LNCaP clone FGC (cell line): ENCODE data around the gene HRH3.
A peak's percentile ranks its signal among the peaks of the same experiment; 100 is the strongest.

Source experiments
- DNase-seq: peaks from one replicate; pipeline ENCODE4 v3.0.0-alpha.2; 2011; ENCODE audit warnings: low read depth
- H3K4me3 ChIP-seq: 2 replicates; pipeline ENCODE4 v1.5.1; 2011; ENCODE audit warnings: mild to moderate bottlenecking, low read depth, low read length, control low read depth
- CTCF ChIP-seq: IDR thresholded peaks from 2 replicates; pipeline ENCODE4 v1.5.1; 2012; ENCODE audit warnings: mild to moderate bottlenecking; ENCODE audit not compliant: control insufficient read depth, insufficient read depth; ENCODE audit errors: extremely low read depth

HRH3 gene

DNA sequence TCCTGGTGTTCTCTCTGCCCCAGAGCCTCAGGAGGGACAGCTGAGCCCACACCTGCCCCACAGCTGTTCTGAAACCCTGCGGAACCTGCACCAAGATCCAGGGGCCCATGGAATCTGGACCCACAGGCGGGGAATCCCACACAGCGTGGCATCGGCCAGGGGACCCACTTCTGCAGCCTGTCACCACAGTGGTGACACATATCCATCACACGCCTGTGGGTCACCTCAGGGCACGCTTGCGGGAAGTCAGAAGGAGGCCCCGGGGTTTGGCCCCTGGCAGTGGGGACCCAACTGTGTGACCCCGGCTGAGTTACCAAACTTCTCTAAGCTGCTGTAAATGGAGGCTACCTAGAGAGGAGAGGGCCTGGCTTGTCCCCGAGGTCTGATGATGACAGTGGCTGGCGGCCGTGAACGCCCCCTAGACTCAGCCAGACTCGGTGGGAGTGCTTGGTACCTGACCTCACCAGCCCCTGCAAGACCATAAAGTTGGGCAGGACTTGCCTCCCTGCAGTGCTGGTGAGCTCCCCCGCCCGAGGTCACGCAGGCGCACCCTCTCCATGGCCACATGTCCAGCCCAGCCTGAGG lies 2.3 kb upstream of the HRH3 start:
- DNase-seq: no peak
- H3K4me3 ChIP-seq: no peak overlapping the region
- no peak for TF ChIP-seq CTCF

GRCh38 chr20:62220666-62221568 lies 839 bp upstream of the HRH3 start:
- TF ChIP-seq CTCF: no peak
- H3K4me3 ChIP-seq: no peak overlapping the region
- no peak for DNase-seq

- no peak for DNase-seq
- H3K4me3 ChIP-seq: peak overlapping the region; percentile 18; the same call in 1 of the 2 replicates
- no peak for TF ChIP-seq CTCF
Measured at GRCh38 chr20:62219101-62219991, 732 bp downstream of the HRH3 start.

DNA sequence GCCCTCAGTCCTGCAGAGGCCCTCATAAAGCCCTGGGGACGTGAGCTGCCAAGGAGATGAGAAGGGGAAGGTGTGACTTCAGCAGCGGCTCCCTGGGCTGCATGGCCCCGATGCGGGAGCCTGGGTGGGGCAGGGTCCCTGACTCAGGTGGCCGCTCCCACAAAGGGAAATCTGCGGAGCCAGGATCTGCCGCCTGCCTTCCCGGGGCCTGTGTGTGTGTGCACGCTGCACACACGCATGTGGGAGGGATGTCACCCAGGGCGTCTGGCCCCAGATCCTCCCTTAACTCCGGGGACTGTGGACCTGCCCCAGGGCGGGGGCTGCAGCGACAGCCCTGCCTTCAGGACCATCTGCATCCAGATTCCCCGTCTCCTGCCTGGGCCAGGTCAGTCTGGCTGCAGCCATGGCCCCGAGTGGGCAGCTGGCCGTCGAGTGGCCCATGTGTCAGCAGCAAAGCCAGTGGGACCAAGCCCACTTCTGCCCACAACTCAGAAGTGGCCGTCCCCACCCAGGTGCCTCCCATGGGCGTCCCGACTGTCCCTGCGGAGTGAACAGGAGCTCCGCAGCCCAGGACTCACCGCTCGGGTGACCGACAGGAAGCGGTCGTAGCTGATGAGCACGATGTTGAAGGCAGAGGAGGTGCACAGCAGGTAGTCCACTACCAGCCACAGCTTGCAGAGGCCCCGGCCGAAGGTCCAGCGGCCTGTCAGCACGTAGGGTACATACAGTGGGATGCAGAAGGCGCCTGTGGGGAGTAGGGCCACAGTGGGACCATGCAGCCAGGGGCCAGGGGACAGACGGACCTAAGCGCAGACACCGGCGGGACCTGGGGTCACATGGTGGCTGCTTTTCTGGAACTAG lies 1.9 kb downstream of the HRH3 start:
- no peak for DNase-seq
- no peak overlapping the region for H3K4me3 ChIP-seq
- no peak for TF ChIP-seq CTCF

GRCh38 chr20:62216636-62217566 lies 3.2 kb downstream of the HRH3 start:
- no peak for TF ChIP-seq CTCF
- DNase-seq: no peak
- no peak overlapping the region for H3K4me3 ChIP-seq
